ENCODE results near the gene PHKB. TPM values are rescaled to one million over a fixed set of nuclear protein-coding genes. Genes with fewer than 3 reads are reported as not detected.

PHKB gene
- total RNA-seq, 1 experiment from 2014 or later, result 81.3 TPM

GRCh38 chr16:47499080-47499699 is 38.1 kb downstream of the PHKB start:
- no peak overlapping the region for H3K4me3 ChIP-seq
- 0 out of 2 replicates have a peak, but pooled peaks cover 4% of the 10 kb centered on the region for H3K79me2 ChIP-seq (ENCODE audit: low read depth)
- intact Hi-C loops (cut with micrococcal nuclease; ENCODE audit: unreplicated experiment), result no loop called here
- ChIA-PET POLR2A (ENCODE audit: unreplicated experiment) (no interaction called here), CTCF (no interaction called here)
- no peaks in the 10 kb centered on the region for H3K9me2 ChIP-seq (ENCODE audit: insufficient read depth)
- H3K27me3 ChIP-seq (ENCODE audit: insufficient read depth, low read depth), result no peaks in the 10 kb centered on the region
- H3K4me1 ChIP-seq (replicated peaks; ENCODE audit: insufficient read depth), result no peaks in the 10 kb centered on the region
- H3K9me3 ChIP-seq (ENCODE audit: insufficient read depth, low read depth), result no peaks in the 10 kb centered on the region
- no peak overlapping the region for H3K27ac ChIP-seq
- peaks cover 6% of the 10 kb centered on the region; the same call in 1 of the 2 replicates for H4K20me1 ChIP-seq (ENCODE audit: insufficient read depth)
- no peak overlapping the region for H2AFZ ChIP-seq
- no TSS peak for BruUV-seq (replicated peaks)
- DNase-seq, result no peak
- TF ChIP-seq CTCF (conservative IDR thresholded peaks at IDR 0.05) (no peak), EZH2 (IDR thresholded peaks at IDR 0.05; ENCODE audit: low read depth) (no peak)
- no peak overlapping the region for H3K4me2 ChIP-seq
- H3F3A ChIP-seq (ENCODE audit: insufficient read depth, low read depth), result no peaks in the 10 kb centered on the region
- H3K36me3 ChIP-seq (ENCODE audit: low read depth), result peaks cover 11% of the 10 kb centered on the region; the same call in 1 of the 2 replicates

- intact Hi-C loops (cut with micrococcal nuclease; ENCODE audit: unreplicated experiment), result no loop called here
- POLR2A ChIA-PET (ENCODE audit: unreplicated experiment), result no interaction called here
- TF ChIP-seq CTCF (conservative IDR thresholded peaks at IDR 0.05), result no peak
- TF ChIP-seq EZH2 (IDR thresholded peaks at IDR 0.05; ENCODE audit: low read depth), result no peak
- BruUV-seq (replicated peaks), result no TSS peak
- Histone ChIP-seq H2AFZ (no peak overlapping the region), H3K27ac (no peak overlapping the region), H3K4me1 (replicated peaks; ENCODE audit: insufficient read depth) (no peaks in the 10 kb centered on the region), H3K4me2 (no peak overlapping the region), H3K4me3 (no peak overlapping the region), H3K9me2 (ENCODE audit: insufficient read depth) (no peaks in the 10 kb centered on the region), H3K9me3 (ENCODE audit: insufficient read depth, low read depth) (no peaks in the 10 kb centered on the region), H3K79me2 (ENCODE audit: low read depth) (0 out of 2 replicates have a peak, but pooled peaks cover 2% of the 10 kb centered on the region), H3K36me3 (ENCODE audit: low read depth) (peaks cover 11% of the 10 kb centered on the region; the same call in 1 of the 2 replicates), H4K20me1 (ENCODE audit: insufficient read depth) (peaks cover 6% of the 10 kb centered on the region; the same call in 1 of the 2 replicates), H3F3A (ENCODE audit: insufficient read depth, low read depth) (no peaks in the 10 kb centered on the region), H3K27me3 (ENCODE audit: insufficient read depth, low read depth) (no peaks in the 10 kb centered on the region)
- no peak for DNase-seq
- CTCF ChIA-PET, result no interaction called here
These were observed 38.7 kb downstream of the PHKB start for GRCh38 chr16:47499700-47500264.

GRCh38 chr16:47503936-47504335 is 42.8 kb downstream of the PHKB start:
- peaks cover 11% of the 10 kb centered on the region; the same call in 1 of the 2 replicates for H3K36me3 ChIP-seq (ENCODE audit: low read depth)
- intact Hi-C loops (cut with micrococcal nuclease; ENCODE audit: unreplicated experiment), result no loop called here
- no peaks in the 10 kb centered on the region for H4K20me1 ChIP-seq (ENCODE audit: insufficient read depth)
- H3K9me3 ChIP-seq (ENCODE audit: insufficient read depth, low read depth), result no peaks in the 10 kb centered on the region
- no peak overlapping the region for H2AFZ ChIP-seq
- CTCF ChIA-PET, result no interaction called here
- H3K4me1 ChIP-seq (replicated peaks; ENCODE audit: insufficient read depth), result no peaks in the 10 kb centered on the region
- H3K9me2 ChIP-seq (ENCODE audit: insufficient read depth), result no peaks in the 10 kb centered on the region
- POLR2A ChIA-PET (ENCODE audit: unreplicated experiment), result no interaction called here
- no peak overlapping the region for H3K27ac ChIP-seq
- no peaks in the 10 kb centered on the region for H3F3A ChIP-seq (ENCODE audit: insufficient read depth, low read depth)
- no peak overlapping the region for H3K4me2 ChIP-seq
- TF ChIP-seq EZH2 (IDR thresholded peaks at IDR 0.05; ENCODE audit: low read depth) (no peak), CTCF (conservative IDR thresholded peaks at IDR 0.05) (no peak)
- no peak overlapping the region for H3K4me3 ChIP-seq
- no peak for DNase-seq
- H3K79me2 ChIP-seq (ENCODE audit: low read depth), result no peaks in the 10 kb centered on the region
- no peaks in the 10 kb centered on the region for H3K27me3 ChIP-seq (ENCODE audit: insufficient read depth, low read depth)
- BruUV-seq (replicated peaks), result no TSS peak

All from PC-9 (cell line).